Fibroblast of skin of abdomen (primary cell): Measurements from ENCODE around the gene CMKLR1.

Experiments used
- DNase-seq: peaks from one replicate; pipeline ENCODE4 v3.0.0-alpha.2; 2013

CMKLR1 gene

GRCh38 chr12:108361606-108362005, 22.5 kb upstream of the CMKLR1 start:
- no peak for DNase-seq

- DNase-seq = peak; percentile 70
Observed at GRCh38 chr12:108360487-108360886, 21.4 kb upstream of the CMKLR1 start.

DNA sequence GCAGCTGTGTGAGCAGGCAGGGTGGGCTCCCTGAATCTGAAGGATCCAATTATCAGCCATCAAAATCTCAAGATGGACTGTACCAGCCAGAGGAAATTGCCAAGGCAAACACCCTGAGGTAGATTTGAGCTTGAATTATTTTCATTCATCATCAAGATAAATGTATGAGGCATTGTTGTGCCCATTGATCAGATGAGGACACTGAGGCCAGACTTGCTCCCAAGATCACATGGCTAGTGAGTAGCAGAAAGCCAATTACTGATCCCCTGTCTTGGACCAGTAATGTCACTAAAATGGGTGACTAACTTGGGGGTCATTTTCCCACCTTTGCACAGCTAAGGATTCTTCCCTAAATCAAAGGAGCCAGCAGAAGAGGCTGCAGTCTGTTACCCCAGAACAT, 20.9 kb upstream of the CMKLR1 start:
- DNase-seq = no peak

- DNase-seq = no peak
Observed at GRCh38 chr12:108358580-108358965, 19.5 kb upstream of the CMKLR1 start.

- no peak for DNase-seq
Observed at GRCh38 chr12:108357834-108358579, 18.9 kb upstream of the CMKLR1 start.

DNA sequence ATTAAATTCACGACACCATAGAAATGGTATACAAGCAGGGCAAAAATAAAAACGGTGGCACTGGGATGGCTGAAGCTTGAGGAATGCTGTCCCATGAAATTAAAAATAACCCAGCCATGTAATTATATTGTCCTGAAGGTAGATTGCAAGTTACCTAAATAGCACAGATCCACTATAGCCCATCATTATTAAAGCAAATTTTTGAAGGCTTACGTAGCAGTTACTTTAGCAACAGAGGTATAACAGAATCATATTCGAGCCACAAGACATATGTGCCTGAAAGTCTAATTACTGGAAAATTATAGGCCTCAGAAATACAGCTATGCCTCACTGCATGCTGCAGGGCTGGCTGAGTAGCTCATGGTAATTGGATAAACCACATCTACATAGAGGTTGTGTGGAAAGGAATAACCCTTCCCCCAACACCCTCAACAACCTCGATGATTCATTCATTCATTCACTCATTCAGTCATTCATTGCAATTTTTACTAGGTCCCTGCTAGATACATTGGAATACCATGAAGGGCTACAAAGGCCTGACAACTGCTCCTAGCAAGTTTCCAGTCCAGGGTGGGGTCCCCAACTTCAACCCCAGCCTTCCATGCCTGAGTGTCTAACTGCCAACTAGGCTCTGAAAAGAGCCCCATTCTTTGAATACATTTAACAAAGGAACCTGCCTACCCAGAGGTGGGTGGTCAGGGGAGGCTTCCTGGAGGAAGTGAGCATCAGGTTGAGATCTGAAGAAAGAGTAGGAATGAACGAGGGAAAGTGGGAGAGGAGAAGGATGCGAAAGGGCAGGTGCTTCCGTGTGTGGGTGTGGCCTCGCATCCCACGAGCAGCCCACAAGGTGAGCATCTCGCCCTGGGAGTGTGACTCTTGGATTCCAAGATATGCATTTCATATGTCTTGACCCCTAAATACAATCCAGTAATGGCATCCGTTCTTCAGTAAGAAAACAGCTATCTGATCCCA, 18.0 kb upstream of the CMKLR1 start:
- DNase-seq = no peak

DNA sequence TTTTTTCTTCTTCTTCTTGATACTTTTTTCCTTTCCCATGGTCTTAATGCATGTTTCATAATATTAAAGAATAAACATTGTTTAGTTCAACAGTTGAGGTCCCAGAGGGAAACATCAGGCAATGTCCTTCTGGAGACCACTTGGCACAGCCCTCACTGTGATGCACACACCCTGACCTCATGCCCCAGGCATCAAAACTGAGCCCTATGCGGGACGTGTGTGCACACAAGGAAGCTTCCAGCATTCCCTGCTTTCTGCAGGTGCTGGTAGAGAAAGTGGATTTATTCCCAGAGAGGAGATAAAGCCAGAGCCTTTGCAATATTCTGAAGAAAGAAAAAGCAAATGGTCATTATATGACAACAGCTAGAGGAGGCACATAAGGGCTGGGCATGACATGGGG, 16.0 kb upstream of the CMKLR1 start:
- no peak for DNase-seq

DNA sequence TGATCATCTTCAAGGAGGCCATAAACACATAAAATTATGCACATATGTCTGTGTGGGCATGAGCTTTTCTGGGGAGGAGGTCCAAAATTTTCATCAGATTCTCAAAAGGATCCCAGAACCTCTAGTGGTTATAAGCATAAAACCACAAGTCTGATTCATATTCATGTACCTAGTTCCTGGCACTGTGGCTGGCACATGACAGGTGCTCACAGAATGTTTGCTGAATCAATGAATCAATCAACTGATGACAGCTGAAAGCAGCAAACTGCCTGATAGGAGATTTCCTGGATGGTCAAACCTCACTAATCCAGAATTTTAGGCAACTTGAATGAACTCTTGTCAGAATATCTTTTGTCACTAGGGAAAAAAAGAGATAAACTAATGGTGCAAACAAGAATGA, 13.5 kb upstream of the CMKLR1 start:
- DNase-seq = no peak

DNA sequence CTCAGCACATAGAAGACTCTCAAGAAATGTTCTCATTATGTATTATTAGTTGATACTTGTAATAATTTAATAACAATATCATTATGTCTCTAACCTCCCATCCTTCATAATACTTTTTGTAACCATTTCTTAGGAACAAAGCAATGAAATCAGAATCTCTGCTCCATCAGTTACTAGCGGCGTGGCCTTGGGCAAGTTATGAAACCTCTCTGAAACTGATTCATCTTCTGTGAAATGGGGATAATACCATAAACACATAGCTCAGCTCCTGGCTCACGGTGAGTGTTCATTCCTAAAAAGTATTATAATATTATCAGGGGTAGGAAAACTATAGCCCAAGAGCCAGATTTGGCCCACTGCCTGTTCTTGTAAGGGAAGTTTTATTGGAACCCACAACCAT, 11.4 kb upstream of the CMKLR1 start:
- no peak for DNase-seq

- peak; percentile 14 for DNase-seq
Observed at GRCh38 chr12:108349278-108349688, 10.2 kb upstream of the CMKLR1 start.

DNA sequence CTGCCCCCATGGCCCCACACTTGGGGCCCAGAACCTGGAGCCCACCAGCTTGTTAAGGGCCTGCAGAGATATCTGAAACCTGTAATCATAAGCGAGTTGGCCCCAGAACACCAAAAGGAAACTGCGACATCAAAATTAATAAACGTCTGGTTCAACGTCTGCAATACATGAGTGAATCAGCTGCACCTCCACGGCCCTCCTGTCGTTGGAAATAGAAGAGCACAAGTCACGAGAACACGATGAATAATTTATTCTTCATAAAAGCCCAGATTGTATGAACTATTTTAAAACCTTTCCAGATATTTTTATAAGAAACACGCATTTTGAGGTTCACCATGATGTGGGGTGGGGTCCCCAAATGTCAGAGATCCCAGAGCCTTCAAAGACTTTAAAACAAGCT, 9.7 kb upstream of the CMKLR1 start:
- no peak for DNase-seq

- DNase-seq = no peak
Observed at GRCh38 chr12:108346727-108347710, 7.9 kb upstream of the CMKLR1 start.

DNA sequence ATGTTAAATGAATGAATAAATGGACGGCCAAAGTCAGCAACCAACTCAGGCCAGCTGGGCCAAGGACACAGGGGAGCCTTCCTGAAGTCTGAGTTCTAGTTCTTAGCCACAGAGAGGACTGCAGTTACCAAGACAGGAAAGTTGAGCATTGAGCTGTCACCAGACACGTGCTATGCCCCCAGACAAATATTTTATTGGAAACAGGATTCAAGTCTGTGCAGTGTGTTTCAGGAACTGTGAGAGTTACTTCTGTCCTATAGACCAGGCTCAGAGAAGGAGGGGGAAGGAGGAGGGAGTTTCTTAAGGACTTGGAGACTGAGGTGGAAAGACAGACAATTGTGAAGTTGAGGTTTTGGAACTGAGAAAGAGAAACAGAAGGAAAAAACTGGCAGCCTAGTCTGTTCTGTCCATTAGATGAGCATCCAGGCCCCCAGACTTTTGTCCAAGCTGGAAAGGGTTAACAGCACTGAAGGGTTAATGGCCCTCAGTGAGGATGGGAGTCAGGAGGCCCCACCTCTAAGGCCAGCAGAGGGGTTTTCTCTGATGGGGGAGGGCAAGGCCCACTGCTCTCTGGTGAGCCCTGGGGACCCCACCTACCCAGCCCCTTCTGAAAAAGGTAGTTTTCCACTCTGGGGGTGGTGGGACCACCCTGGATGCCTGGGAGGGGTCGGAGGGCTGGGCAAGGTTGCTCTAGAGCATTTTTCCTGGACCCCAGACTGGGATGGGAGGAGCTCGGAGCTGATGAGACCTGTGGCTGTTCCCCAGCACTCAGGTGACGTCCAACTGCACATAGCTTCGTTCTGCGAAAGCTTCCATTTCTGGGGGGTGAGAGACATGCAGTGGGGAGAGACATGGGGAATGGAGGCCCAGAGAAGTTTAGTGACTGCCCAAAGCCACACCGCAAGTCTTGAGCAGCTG, 6.9 kb upstream of the CMKLR1 start:
- DNase-seq = no peak

GRCh38 chr12:108342985-108343384, 3.9 kb upstream of the CMKLR1 start:
- no peak for DNase-seq

- no peak for DNase-seq
Observed at GRCh38 chr12:108341854-108342847, 3.0 kb upstream of the CMKLR1 start.

- no peak for DNase-seq
Observed at GRCh38 chr12:108341356-108341755, 2.2 kb upstream of the CMKLR1 start.

GRCh38 chr12:108340037-108340436, 926 bp upstream of the CMKLR1 start:
- DNase-seq = no peak

GRCh38 chr12:108337235-108338223, 1.6 kb downstream of the CMKLR1 start:
- no peak for DNase-seq
